ENCODE results near the gene MAP7. TPM values are rescaled to one million over a fixed set of nuclear protein-coding genes. Genes with fewer than 3 reads are reported as not detected.

Gene MAP7
- polyA plus RNA-seq, 2 of the 4 experiments (the other 2 are of a cell fraction), result 60.6 to 64.5 TPM

DNA sequence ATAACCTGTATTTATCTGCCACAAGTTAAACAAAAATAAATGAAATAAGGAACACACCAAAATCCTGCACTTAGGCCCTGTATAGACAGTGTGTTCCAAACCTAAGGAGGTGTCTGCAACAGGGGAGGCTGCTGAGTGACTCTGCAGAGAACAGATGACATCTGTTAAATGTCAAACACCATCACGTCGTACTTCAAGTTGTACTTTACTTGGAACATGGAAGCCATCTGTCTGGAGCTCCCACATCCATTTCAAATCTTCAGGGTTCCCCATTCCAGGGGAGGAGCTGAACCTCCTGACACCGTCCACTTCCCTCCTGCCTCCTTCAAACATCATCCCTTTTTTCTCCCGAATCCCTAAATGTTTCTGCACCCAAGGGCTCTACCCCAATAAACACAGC is 1.8 kb upstream of the MAP7 start (continued):
- TF ChIP-seq ZC3H11A (IDR thresholded peaks at IDR 0.05) (no peak), MAFK (IDR thresholded peaks at IDR 0.05; ENCODE audit: partially characterized antibody) (no peak)

DNA sequence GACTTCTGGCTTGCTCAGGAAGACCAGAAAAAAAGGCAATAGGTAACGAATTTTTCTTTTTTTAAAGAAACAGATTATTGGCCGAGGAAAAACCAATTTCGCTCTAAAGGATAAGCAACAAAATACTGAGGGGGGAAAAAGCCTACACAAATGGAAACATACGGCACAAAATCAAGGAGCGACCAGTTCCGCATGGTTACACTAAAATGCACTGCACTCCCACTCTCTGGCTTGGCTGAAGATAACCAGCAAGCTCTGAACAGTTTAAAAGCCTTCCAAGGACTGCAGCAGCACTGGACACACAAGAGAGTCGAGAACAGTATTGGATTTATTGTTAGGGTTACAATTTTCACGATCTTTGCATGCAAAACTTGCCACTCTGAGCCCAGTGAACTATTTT is 881 bp upstream of the MAP7 start:
- ATAC-seq (no peak), FAIRE-seq (no peak), DNase-seq (ENCODE audit: low read depth in 1 of 2, low spot score in 1 of 2) (no peak)
- CTCF ChIA-PET, result interaction anchor here (0.7 to 3.2 kb wide), 33 partner anchors 9 to 375 kb away, joined by 3 to 26 read pairs (median 5); partner anchors contain the start of gene MAP3K5
- Histone ChIP-seq H3K27ac (peak overlapping the region; percentile 93 to 97; a peak in 5 of 6 replicates), H3K4me3 (peak overlapping the region; percentile 98; the same call in 2 of the 3 replicates), H3K4me1 (peaks cover 30% of the 10 kb centered on the region), H3K4me2 (peak overlapping the region; percentile 82), H3K9me3 (no peaks in the 10 kb centered on the region)
- POLR2A ChIA-PET, result interaction anchor here (0.7 kb wide), 1 partner anchor 261 kb away, joined by 3 read pairs; the partner anchor contains the start of gene BCLAF1
- TF ChIP-seq ZSCAN20 (CRISPR knock-in tag; IDR thresholded peaks at IDR 0.05) (no peak), GATA3 (IDR thresholded peaks at IDR 0.05; ENCODE audit: borderline replicate concordance) (no peak), ESRRA (IDR thresholded peaks at IDR 0.05; ENCODE audit: borderline replicate concordance, low read length) (no peak), MAX (IDR thresholded peaks at IDR 0.05) (no peak)
- TF ChIP-seq, protein P1, sequence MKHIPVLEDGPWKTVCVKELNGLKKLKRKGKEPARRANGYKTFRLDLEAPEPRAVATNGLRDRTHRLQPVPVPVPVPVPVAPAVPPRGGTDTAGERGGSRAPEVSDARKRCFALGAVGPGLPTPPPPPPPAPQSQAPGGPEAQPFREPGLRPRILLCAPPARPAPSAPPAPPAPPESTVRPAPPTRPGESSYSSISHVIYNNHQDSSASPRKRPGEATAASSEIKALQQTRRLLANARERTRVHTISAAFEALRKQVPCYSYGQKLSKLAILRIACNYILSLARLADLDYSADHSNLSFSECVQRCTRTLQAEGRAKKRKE (CRISPR knock-in tag; IDR thresholded peaks at IDR 0.05; ENCODE audit: low read depth), result no peak
- 86% methylated on average over 8 of the region's 8 CpGs for WGBS (ENCODE audit: missing lambda C conversion rate)

GRCh38 chr6:136550045-136550329 is 235 bp downstream of the MAP7 start:
- DNase-seq (ENCODE audit: low read depth in 1 of 2, low spot score in 1 of 2) (peak in 1 of 2 experiments; percentile 35), FAIRE-seq (no peak), ATAC-seq (peak; percentile 64 to 77)
- no peak for TF ChIP-seq MAX (IDR thresholded peaks at IDR 0.05)
- TF ChIP-seq TFCP2L1 (CRISPR knock-in tag; IDR thresholded peaks at IDR 0.05), result no peak
- TF ChIP-seq, protein P1 (CRISPR knock-in tag; IDR thresholded peaks at IDR 0.05; ENCODE audit: low read depth), result no peak
- TF ChIP-seq TP53 (CRISPR knock-in tag; IDR thresholded peaks at IDR 0.05), result no peak
- no peak for TF ChIP-seq CBX2 (IDR thresholded peaks at IDR 0.05; ENCODE audit: borderline replicate concordance, low read depth)
- peak overlapping the region; percentile 82 for H3K4me2 ChIP-seq
- CTCF ChIA-PET, result interaction anchor here (0.6 to 3.2 kb wide), 37 partner anchors 10 to 324 kb away, joined by 3 to 26 read pairs (median 4); partner anchors contain the start of gene MAP3K5
- peak overlapping the region; percentile 98 for H3K4me3 ChIP-seq
- H3K27ac ChIP-seq, result peak overlapping the region; percentile 93 to 97
- H3K9me3 ChIP-seq, result no peaks in the 10 kb centered on the region
- WGBS (ENCODE audit: missing lambda C conversion rate), result no CpG with 5 or more reads among the region's 46 CpGs
- POLR2A ChIA-PET, result no interaction called here
- H3K4me1 ChIP-seq, result peaks cover 41% of the 10 kb centered on the region

- CTCF ChIA-PET, result interaction anchor here (0.6 to 3.2 kb wide), 37 partner anchors 9 to 323 kb away, joined by 3 to 26 read pairs (median 4); partner anchors contain the start of gene MAP3K5
- Histone ChIP-seq H3K4me2 (peak overlapping the region; percentile 82), H3K4me1 (peaks cover 47% of the 10 kb centered on the region), H3K4me3 (peak overlapping the region; percentile 98), H3K27ac (peak overlapping the region; percentile 93 to 97), H3K9me3 (no peaks in the 10 kb centered on the region)
- POLR2A ChIA-PET, result interaction anchor here (1.2 kb wide), 1 partner anchor 260 kb away, joined by 5 read pairs; the partner anchor contains the start of gene BCLAF1
- FAIRE-seq, result no peak
- TF ChIP-seq SREBF2 (IDR thresholded peaks at IDR 0.05) (no peak), E2F6 (IDR thresholded peaks at IDR 0.05; ENCODE audit: borderline replicate concordance, low read depth) (no peak), TP53 (CRISPR knock-in tag; IDR thresholded peaks at IDR 0.05) (no peak), GATA3 (IDR thresholded peaks at IDR 0.05; ENCODE audit: borderline replicate concordance) (no peak), HOXA7 (CRISPR knock-in tag; IDR thresholded peaks at IDR 0.05) (no peak), MAZ (IDR thresholded peaks at IDR 0.05; ENCODE audit: borderline replicate concordance, low read depth, low read length) (no peak), CHD4 (IDR thresholded peaks at IDR 0.05; ENCODE audit: borderline replicate concordance) (no peak)
- TF ChIP-seq, protein P2, sequence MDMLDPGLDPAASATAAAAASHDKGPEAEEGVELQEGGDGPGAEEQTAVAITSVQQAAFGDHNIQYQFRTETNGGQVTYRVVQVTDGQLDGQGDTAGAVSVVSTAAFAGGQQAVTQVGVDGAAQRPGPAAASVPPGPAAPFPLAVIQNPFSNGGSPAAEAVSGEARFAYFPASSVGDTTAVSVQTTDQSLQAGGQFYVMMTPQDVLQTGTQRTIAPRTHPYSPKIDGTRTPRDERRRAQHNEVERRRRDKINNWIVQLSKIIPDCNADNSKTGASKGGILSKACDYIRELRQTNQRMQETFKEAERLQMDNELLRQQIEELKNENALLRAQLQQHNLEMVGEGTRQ (IDR thresholded peaks at IDR 0.05), result no peak
- TF ChIP-seq, protein P3, sequence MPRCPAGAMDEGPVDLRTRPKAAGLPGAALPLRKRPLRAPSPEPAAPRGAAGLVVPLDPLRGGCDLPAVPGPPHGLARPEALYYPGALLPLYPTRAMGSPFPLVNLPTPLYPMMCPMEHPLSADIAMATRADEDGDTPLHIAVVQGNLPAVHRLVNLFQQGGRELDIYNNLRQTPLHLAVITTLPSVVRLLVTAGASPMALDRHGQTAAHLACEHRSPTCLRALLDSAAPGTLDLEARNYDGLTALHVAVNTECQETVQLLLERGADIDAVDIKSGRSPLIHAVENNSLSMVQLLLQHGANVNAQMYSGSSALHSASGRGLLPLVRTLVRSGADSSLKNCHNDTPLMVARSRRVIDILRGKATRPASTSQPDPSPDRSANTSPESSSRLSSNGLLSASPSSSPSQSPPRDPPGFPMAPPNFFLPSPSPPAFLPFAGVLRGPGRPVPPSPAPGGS (IDR thresholded peaks at IDR 0.05), result no peak
- WGBS (ENCODE audit: missing lambda C conversion rate), result 3% methylated on average over 25 of the region's 42 CpGs
- DNase-seq (ENCODE audit: low read depth in 1 of 2, low spot score in 1 of 2), result peak; percentile 18 to 49
- ATAC-seq, result peak; percentile 27 to 37; a peak in 4 of 6 replicates
These were observed 750 bp downstream of the MAP7 start for GRCh38 chr6:136549300-136550044.
